GM18951 (cell line): ENCODE data around the gene CDCA4.

Source experiments
- POLR2A ChIP-seq: IDR thresholded peaks from 4 replicates; pipeline ENCODE4 v1.6.1; 2011; ENCODE audit warnings: mild to moderate bottlenecking; ENCODE audit not compliant: insufficient read length, insufficient read depth; ENCODE audit errors: extremely low read depth
- in situ Hi-C: fragments of 300-500 bp; cut with MboI; formaldehyde crosslinking; loops from one replicate; pipeline ENCODE4 v1.12.0; 2022; ENCODE audit warnings: low sequenced_read_pairs, mixed read lengths, inconsistent platforms; ENCODE audit not compliant: unreplicated experiment

CDCA4 gene

GRCh38 chr14:104979758-104980610 lies 40.9 kb downstream of the CDCA4 start:
- in situ Hi-C loops = no loop called here
- no peak for TF ChIP-seq POLR2A

- TF ChIP-seq POLR2A = no peak
- in situ Hi-C loops = no loop called here
Observed at GRCh38 chr14:104978746-104979691, 41.9 kb downstream of the CDCA4 start.

GRCh38 chr14:104977681-104978653 lies 42.9 kb downstream of the CDCA4 start, which contains the start of gene AHNAK2:
AHNAK2 (minus strand) TSS chr14:104978374; CDS start chr14:104978237, 137 bp downstream.
- in situ Hi-C loops = no loop called here
- no peak for TF ChIP-seq POLR2A

GRCh38 chr14:104977008-104977680 lies 43.7 kb downstream of the CDCA4 start:
- no peak for TF ChIP-seq POLR2A
- in situ Hi-C loops = no loop called here

GRCh38 chr14:104976198-104977007 lies 44.5 kb downstream of the CDCA4 start:
- in situ Hi-C loops = no loop called here
- TF ChIP-seq POLR2A = no peak

- in situ Hi-C loops = no loop called here
- no peak for TF ChIP-seq POLR2A
Observed at GRCh38 chr14:104975481-104976197, 45.2 kb downstream of the CDCA4 start.

- in situ Hi-C loops = loop anchor here (5.0 kb wide), 1 partner anchor 72 kb away; no protein-coding TSS in a partner anchor
- TF ChIP-seq POLR2A = no peak
Observed at GRCh38 chr14:104974665-104975390, 46.1 kb downstream of the CDCA4 start.

GRCh38 chr14:104974146-104974541 lies 46.7 kb downstream of the CDCA4 start:
- in situ Hi-C loops = loop anchor here (5.0 kb wide), 1 partner anchor 73 kb away; no protein-coding TSS in a partner anchor
- no peak for TF ChIP-seq POLR2A

GRCh38 chr14:104973385-104974145 lies 47.3 kb downstream of the CDCA4 start:
- TF ChIP-seq POLR2A = no peak
- in situ Hi-C loops = loop anchor here (5.0 kb wide), 1 partner anchor 74 kb away; no protein-coding TSS in a partner anchor
